ENCODE measurements around the gene NXNL1.
A peak's percentile ranks its signal among the peaks of the same experiment; 100 is the strongest.
"Not testable (repeated sequence)": the region's sequence is repeated elsewhere in the genome, so short reads cannot be mapped to it uniquely, and the experiment has no call there.

NXNL1 gene

DNA sequence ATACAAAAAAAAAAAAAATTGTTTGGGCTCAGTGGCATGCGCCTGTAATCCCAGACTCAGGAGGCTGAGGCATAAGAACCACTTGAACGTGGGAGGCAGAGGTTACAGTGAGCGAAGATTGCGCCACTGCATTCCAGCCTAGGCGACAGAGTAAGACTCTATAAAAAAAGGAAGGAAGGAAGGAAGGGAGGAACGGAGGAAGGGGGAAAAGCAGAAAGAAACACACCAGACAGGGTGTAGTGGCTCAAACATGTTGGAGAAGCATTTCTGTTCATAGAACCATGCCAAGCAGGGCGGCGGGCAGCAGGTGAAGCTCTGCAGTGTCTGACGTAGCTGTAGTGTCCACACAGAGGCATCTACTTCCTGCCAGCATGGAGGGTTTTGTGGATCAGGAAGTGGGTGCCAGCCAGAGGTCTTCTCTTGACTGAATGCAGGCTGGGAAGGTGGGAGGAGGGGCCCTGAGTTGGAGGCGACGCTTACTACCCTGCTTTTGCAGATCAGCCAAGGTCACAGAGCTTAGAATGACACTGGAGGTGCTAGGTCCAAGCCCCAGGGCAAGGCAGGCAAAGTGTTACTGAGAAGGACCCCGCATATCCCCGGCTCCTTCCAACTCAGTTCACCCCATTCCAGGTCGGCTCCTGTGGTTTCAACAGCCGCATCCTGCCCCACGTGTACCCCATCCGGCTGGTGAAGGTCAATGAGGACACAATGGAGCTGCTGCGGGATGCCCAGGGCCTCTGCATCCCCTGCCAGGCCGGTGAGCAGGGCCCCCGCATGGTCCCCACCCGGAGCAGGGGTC is 39.1 kb upstream of the NXNL1 start:
- H2BK12ac ChIP-seq (ENCODE audit: low read length), result peak overlapping the region; percentile 73
- no CpG with 5 or more reads among the region's 21 CpGs for WGBS, 2 donors (ENCODE audit: extremely low coverage in 2 of 2, insufficient read length in 2 of 2, insufficient replicate concordance in 1 of 2)
- no peak overlapping the region for H2AFZ ChIP-seq (ENCODE audit: low read length)
- H3K27me3 ChIP-seq (ENCODE audit: control insufficient read depth in 3 of 3, insufficient read depth in 3 of 3, low read depth in 1 of 3, low read length in 3 of 3), result no peaks in the 10 kb centered on the region
- H3K27ac ChIP-seq (replicated peaks; ENCODE audit: low read length), result no peak overlapping the region
- peaks cover 9% of the 10 kb centered on the region in 2 donors for H3K36me3 ChIP-seq (replicated peaks in 1 of 2; ENCODE audit: control insufficient read depth in 2 of 2, insufficient read depth in 2 of 2, low read length in 2 of 2)
- peak overlapping the region; percentile 30 for H2AK5ac ChIP-seq (ENCODE audit: low read depth, low read length)
- H3K9ac ChIP-seq (ENCODE audit: low read depth, low read length, poor library complexity), result no peak overlapping the region
- H3K18ac ChIP-seq (ENCODE audit: low read length), result peak overlapping the region; percentile 45
- H3K79me1 ChIP-seq (ENCODE audit: low read depth, low read length), result no peaks in the 10 kb centered on the region
- no peak overlapping the region for H3K4me3 ChIP-seq (ENCODE audit: low read length in 2 of 2)
- H2BK15ac ChIP-seq (ENCODE audit: low read length), result no peak overlapping the region
- no peak overlapping the region for H4K8ac ChIP-seq (ENCODE audit: low read depth, low read length)
- no peak overlapping the region for H3K4ac ChIP-seq (ENCODE audit: low read length)
- no peak overlapping the region for H4K91ac ChIP-seq (ENCODE audit: low read depth, low read length, poor library complexity)
- no peak for DNase-seq (ENCODE audit: low spot score)
- no peak overlapping the region for H2BK5ac ChIP-seq (ENCODE audit: low read length)
- peaks cover 10 to 18% of the 10 kb centered on the region in 2 donors for H3K4me1 ChIP-seq (ENCODE audit: control insufficient read depth in 2 of 2, insufficient read depth in 1 of 2, low read depth in 1 of 2, low read length in 2 of 2)
- H3K4me2 ChIP-seq (ENCODE audit: insufficient read depth, low read length, poor library complexity, severe bottlenecking), result no peak overlapping the region
- no peak overlapping the region for H3K14ac ChIP-seq (ENCODE audit: low read length)
- H3K23ac ChIP-seq (ENCODE audit: low read depth, low read length, poor library complexity), result no peak overlapping the region
- no peaks in the 10 kb centered on the region for H3K9me3 ChIP-seq (replicated peaks in 1 of 2; ENCODE audit: control insufficient read depth in 2 of 2, insufficient read depth in 1 of 2, low read depth in 1 of 2, low read length in 2 of 2)
- no peak overlapping the region for H2BK120ac ChIP-seq (ENCODE audit: low read depth, low read length)

DNA sequence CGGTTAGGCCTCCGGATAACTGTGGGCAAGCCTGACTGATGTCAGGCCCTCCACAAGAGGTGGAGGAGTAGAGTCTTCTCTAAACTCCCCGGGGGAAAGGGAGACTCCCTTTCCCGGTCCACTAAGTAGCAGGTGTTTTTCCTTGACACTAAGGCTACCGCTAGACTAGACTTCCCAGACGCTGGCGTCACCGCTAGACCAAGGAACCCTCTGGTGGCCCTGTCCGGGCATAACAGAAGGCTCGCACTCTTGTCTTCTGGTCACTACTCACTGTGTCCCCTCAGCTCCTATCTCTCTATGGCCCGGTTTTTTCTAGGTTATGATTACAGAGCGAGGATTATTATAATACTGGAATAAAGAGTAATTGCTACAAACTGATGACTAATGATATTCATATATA is 38.3 kb upstream of the NXNL1 start:
- H3K79me1 ChIP-seq (ENCODE audit: low read depth, low read length); H4K8ac ChIP-seq (ENCODE audit: low read depth, low read length); H2BK120ac ChIP-seq (ENCODE audit: low read depth, low read length); H3K14ac ChIP-seq (ENCODE audit: low read length); DNase-seq (ENCODE audit: low spot score); H2BK15ac ChIP-seq (ENCODE audit: low read length); H4K91ac ChIP-seq (ENCODE audit: low read depth, low read length, poor library complexity); H3K9ac ChIP-seq (ENCODE audit: low read depth, low read length, poor library complexity); H3K4me2 ChIP-seq (ENCODE audit: insufficient read depth, low read length, poor library complexity, severe bottlenecking); H3K4ac ChIP-seq (ENCODE audit: low read length); H2AK5ac ChIP-seq (ENCODE audit: low read depth, low read length); H2BK12ac ChIP-seq (ENCODE audit: low read length); H2AFZ ChIP-seq (ENCODE audit: low read length); H3K18ac ChIP-seq (ENCODE audit: low read length); H3K27me3 ChIP-seq (ENCODE audit: control insufficient read depth in 3 of 3, insufficient read depth in 3 of 3, low read depth in 1 of 3, low read length in 3 of 3); H2BK5ac ChIP-seq (ENCODE audit: low read length); H3K4me3 ChIP-seq (ENCODE audit: low read length in 2 of 2); H3K36me3 ChIP-seq (replicated peaks in 1 of 2; ENCODE audit: control insufficient read depth in 2 of 2, insufficient read depth in 2 of 2, low read length in 2 of 2); H3K23ac ChIP-seq (ENCODE audit: low read depth, low read length, poor library complexity); H3K27ac ChIP-seq (replicated peaks; ENCODE audit: low read length); H3K9me3 ChIP-seq (replicated peaks in 1 of 2; ENCODE audit: control insufficient read depth in 2 of 2, insufficient read depth in 1 of 2, low read depth in 1 of 2, low read length in 2 of 2): not testable (repeated sequence)
- peaks cover 10 to 18% of the 10 kb centered on the region in 2 donors for H3K4me1 ChIP-seq (ENCODE audit: control insufficient read depth in 2 of 2, insufficient read depth in 1 of 2, low read depth in 1 of 2, low read length in 2 of 2)
- WGBS, 2 donors (ENCODE audit: extremely low coverage in 2 of 2, insufficient read length in 2 of 2, insufficient replicate concordance in 1 of 2), result no CpG with 5 or more reads among the region's 12 CpGs

DNA sequence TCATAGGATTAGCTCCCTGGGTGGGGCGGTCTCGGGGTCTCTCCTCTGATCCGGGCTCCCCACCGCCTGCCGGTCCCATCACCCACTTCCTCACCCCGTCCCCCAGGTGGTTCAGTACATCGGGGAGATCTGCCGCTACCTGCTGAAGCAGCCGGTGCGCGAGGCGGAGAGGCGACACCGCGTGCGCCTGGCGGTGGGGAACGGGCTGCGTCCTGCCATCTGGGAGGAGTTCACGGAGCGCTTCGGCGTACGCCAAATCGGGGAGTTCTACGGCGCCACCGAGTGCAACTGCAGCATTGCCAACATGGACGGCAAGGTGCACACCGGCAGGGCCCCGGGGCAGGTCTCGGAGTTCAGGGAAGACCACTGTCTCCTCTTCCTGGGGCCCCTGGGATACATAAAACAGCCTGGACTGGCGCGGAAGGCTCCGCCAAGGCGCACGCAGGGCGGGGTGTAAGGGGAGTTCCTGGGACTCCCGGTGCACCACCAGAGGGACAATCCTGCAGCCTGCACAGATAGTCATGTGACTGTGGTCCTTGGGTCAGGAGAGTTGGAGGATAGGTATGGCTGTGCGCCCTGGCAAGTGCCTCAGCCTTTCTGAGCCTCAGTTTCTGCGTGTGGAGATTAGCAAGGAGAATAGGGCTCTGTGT is 36.5 kb upstream of the NXNL1 start:
- WGBS, 2 donors (ENCODE audit: extremely low coverage in 2 of 2, insufficient read length in 2 of 2, insufficient replicate concordance in 1 of 2), result no CpG with 5 or more reads among the region's 41 CpGs
- H3K36me3 ChIP-seq (replicated peaks in 1 of 2; ENCODE audit: control insufficient read depth in 2 of 2, insufficient read depth in 2 of 2, low read length in 2 of 2), result peaks cover 9% of the 10 kb centered on the region in 2 donors
- H2AK5ac ChIP-seq (ENCODE audit: low read depth, low read length), result peak overlapping the region; percentile 20
- H3K18ac ChIP-seq (ENCODE audit: low read length), result peak overlapping the region; percentile 53
- H3K27me3 ChIP-seq (ENCODE audit: control insufficient read depth in 3 of 3, insufficient read depth in 3 of 3, low read depth in 1 of 3, low read length in 3 of 3), result no peaks in the 10 kb centered on the region
- H4K8ac ChIP-seq (ENCODE audit: low read depth, low read length), result no peak overlapping the region
- H3K4ac ChIP-seq (ENCODE audit: low read length), result no peak overlapping the region
- H4K91ac ChIP-seq (ENCODE audit: low read depth, low read length, poor library complexity), result no peak overlapping the region
- peak overlapping the region; percentile 68 for H3K9ac ChIP-seq (ENCODE audit: low read depth, low read length, poor library complexity)
- no peak overlapping the region for H3K27ac ChIP-seq (replicated peaks; ENCODE audit: low read length)
- H3K4me1 ChIP-seq (ENCODE audit: control insufficient read depth in 2 of 2, insufficient read depth in 1 of 2, low read depth in 1 of 2, low read length in 2 of 2), result peaks cover 10 to 18% of the 10 kb centered on the region in 2 donors
- no peak overlapping the region for H2BK120ac ChIP-seq (ENCODE audit: low read depth, low read length)
- no peak overlapping the region for H2BK15ac ChIP-seq (ENCODE audit: low read length)
- no peak overlapping the region for H2AFZ ChIP-seq (ENCODE audit: low read length)
- no peak overlapping the region for H2BK5ac ChIP-seq (ENCODE audit: low read length)
- H3K4me2 ChIP-seq (ENCODE audit: insufficient read depth, low read length, poor library complexity, severe bottlenecking), result no peak overlapping the region
- no peak for DNase-seq (ENCODE audit: low spot score)
- no peaks in the 10 kb centered on the region for H3K79me1 ChIP-seq (ENCODE audit: low read depth, low read length)
- H3K9me3 ChIP-seq (replicated peaks in 1 of 2; ENCODE audit: control insufficient read depth in 2 of 2, insufficient read depth in 1 of 2, low read depth in 1 of 2, low read length in 2 of 2), result no peaks in the 10 kb centered on the region
- no peak overlapping the region for H3K23ac ChIP-seq (ENCODE audit: low read depth, low read length, poor library complexity)
- H3K14ac ChIP-seq (ENCODE audit: low read length), result peak overlapping the region; percentile 9
- H3K4me3 ChIP-seq (ENCODE audit: low read length in 2 of 2), result no peak overlapping the region
- no peak overlapping the region for H2BK12ac ChIP-seq (ENCODE audit: low read length)

DNA sequence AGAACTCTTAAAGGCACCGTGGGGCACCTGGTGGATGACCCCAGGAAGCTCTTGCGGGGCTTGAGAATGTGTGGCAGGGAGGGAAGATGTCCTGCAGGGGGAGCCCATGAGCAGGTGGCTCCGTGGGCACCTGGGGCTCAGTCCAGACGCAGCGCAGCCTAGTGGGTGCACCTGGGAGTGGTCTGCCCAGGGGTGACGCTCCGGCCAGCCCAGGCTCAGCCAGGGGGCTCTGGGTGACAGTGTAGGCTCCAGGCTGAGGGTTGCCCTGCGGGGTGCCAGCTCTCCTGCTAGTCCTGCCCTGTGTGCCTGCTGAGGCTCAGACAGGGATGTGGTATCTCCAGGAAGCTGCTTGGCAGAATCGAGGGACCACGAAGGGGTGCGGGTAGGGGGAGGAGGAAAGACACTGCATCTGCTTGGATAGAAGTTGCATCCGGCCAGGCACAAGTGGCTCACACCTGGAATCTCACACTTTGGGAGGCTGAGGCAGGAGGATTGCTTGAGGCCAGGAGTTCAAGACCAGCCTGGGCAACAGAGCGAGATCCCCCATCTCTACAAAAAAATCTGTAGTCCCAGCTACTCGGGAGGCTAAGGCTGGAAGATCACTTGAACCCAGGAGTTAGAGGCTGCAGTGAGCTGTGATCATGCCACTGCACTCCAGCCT is 35.7 kb upstream of the NXNL1 start:
- Histone ChIP-seq H4K8ac (ENCODE audit: low read depth, low read length) (no peak overlapping the region), H3K23ac (ENCODE audit: low read depth, low read length, poor library complexity) (no peak overlapping the region), H3K4me2 (ENCODE audit: insufficient read depth, low read length, poor library complexity, severe bottlenecking) (no peak overlapping the region), H2BK5ac (ENCODE audit: low read length) (no peak overlapping the region), H2BK12ac (ENCODE audit: low read length) (no peak overlapping the region), H3K27me3 (ENCODE audit: control insufficient read depth in 3 of 3, insufficient read depth in 3 of 3, low read depth in 1 of 3, low read length in 3 of 3) (no peaks in the 10 kb centered on the region), H4K91ac (ENCODE audit: low read depth, low read length, poor library complexity) (no peak overlapping the region), H2BK15ac (ENCODE audit: low read length) (no peak overlapping the region), H3K4ac (ENCODE audit: low read length) (no peak overlapping the region), H3K9ac (ENCODE audit: low read depth, low read length, poor library complexity) (no peak overlapping the region), H3K18ac (ENCODE audit: low read length) (no peak overlapping the region), H3K4me1 (ENCODE audit: control insufficient read depth in 2 of 2, insufficient read depth in 1 of 2, low read depth in 1 of 2, low read length in 2 of 2) (peaks cover 10 to 18% of the 10 kb centered on the region in 2 donors), H3K36me3 (replicated peaks in 1 of 2; ENCODE audit: control insufficient read depth in 2 of 2, insufficient read depth in 2 of 2, low read length in 2 of 2) (peaks cover 9% of the 10 kb centered on the region in 2 donors), H3K27ac (replicated peaks; ENCODE audit: low read length) (no peak overlapping the region), H3K4me3 (ENCODE audit: low read length in 2 of 2) (no peak overlapping the region), H2BK120ac (ENCODE audit: low read depth, low read length) (no peak overlapping the region), H3K14ac (ENCODE audit: low read length) (no peak overlapping the region), H2AK5ac (ENCODE audit: low read depth, low read length) (no peak overlapping the region), H3K9me3 (replicated peaks in 1 of 2; ENCODE audit: control insufficient read depth in 2 of 2, insufficient read depth in 1 of 2, low read depth in 1 of 2, low read length in 2 of 2) (no peaks in the 10 kb centered on the region), H2AFZ (ENCODE audit: low read length) (no peak overlapping the region), H3K79me1 (ENCODE audit: low read depth, low read length) (no peaks in the 10 kb centered on the region)
- DNase-seq (ENCODE audit: low spot score), result peak; percentile 56
- WGBS, 2 donors (ENCODE audit: extremely low coverage in 2 of 2, insufficient read length in 2 of 2, insufficient replicate concordance in 1 of 2), result no CpG with 5 or more reads among the region's 14 CpGs

Data from neuronal stem cell (in vitro differentiated cells).